IPS-18a (cell line): ENCODE results near the gene ROBO2.

Experiments
- H3K27ac ChIP-seq: one replicate; pipeline ENCODE4 v1.5.1; 2013; ENCODE audit warnings: low read length
- H3K27me3 ChIP-seq: one replicate; pipeline ENCODE4 v1.6.1; 2013; ENCODE audit warnings: mild to moderate bottlenecking, low read length; ENCODE audit not compliant: control insufficient read depth, insufficient read depth
- H3K36me3 ChIP-seq: one replicate; pipeline ENCODE4 v1.6.1; 2013; ENCODE audit warnings: low read depth, low read length; ENCODE audit not compliant: control insufficient read depth
- H3K4me1 ChIP-seq: one replicate; pipeline ENCODE4 v1.6.1; 2013; ENCODE audit warnings: low read depth, low read length; ENCODE audit not compliant: control insufficient read depth
- H3K4me3 ChIP-seq: one replicate; pipeline ENCODE4 v1.5.1; 2013; ENCODE audit warnings: low read length
- H3K9ac ChIP-seq: one replicate; pipeline ENCODE4 v1.6.1; 2013; ENCODE audit warnings: mild to moderate bottlenecking, low read length, moderate library complexity
- H3K9me3 ChIP-seq: one replicate; pipeline ENCODE4 v1.6.1; 2013; ENCODE audit warnings: low read depth, low read length; ENCODE audit not compliant: control insufficient read depth

Gene ROBO2

GRCh38 chr3:77244981-77245380 is 205.1 kb downstream of the ROBO2 start:
- H3K9me3 ChIP-seq, result no peaks in the 10 kb centered on the region
- no peak overlapping the region for H3K9ac ChIP-seq
- H3K27ac ChIP-seq, result no peak overlapping the region
- no peak overlapping the region for H3K4me3 ChIP-seq
- H3K36me3 ChIP-seq, result no peaks in the 10 kb centered on the region
- H3K4me1 ChIP-seq, result no peaks in the 10 kb centered on the region
- no peaks in the 10 kb centered on the region for H3K27me3 ChIP-seq

- no peaks in the 10 kb centered on the region for H3K4me1 ChIP-seq
- H3K27me3 ChIP-seq, result no peaks in the 10 kb centered on the region
- no peak overlapping the region for H3K9ac ChIP-seq
- no peak overlapping the region for H3K4me3 ChIP-seq
- no peaks in the 10 kb centered on the region for H3K9me3 ChIP-seq
- no peak overlapping the region for H3K27ac ChIP-seq
- H3K36me3 ChIP-seq, result no peaks in the 10 kb centered on the region
Measured at GRCh38 chr3:77247061-77247460, 207.2 kb downstream of the ROBO2 start.

GRCh38 chr3:77247817-77248216 is 207.9 kb downstream of the ROBO2 start:
- Histone ChIP-seq H3K9me3 (no peaks in the 10 kb centered on the region), H3K4me1 (no peaks in the 10 kb centered on the region), H3K9ac (no peak overlapping the region), H3K27me3 (no peaks in the 10 kb centered on the region), H3K4me3 (no peak overlapping the region), H3K36me3 (no peaks in the 10 kb centered on the region), H3K27ac (no peak overlapping the region)

- H3K9me3 ChIP-seq, result no peaks in the 10 kb centered on the region
- no peak overlapping the region for H3K9ac ChIP-seq
- H3K4me3 ChIP-seq, result no peak overlapping the region
- no peaks in the 10 kb centered on the region for H3K27me3 ChIP-seq
- H3K4me1 ChIP-seq, result no peaks in the 10 kb centered on the region
- no peaks in the 10 kb centered on the region for H3K36me3 ChIP-seq
- H3K27ac ChIP-seq, result no peak overlapping the region
Measured at GRCh38 chr3:77248420-77248819, 208.5 kb downstream of the ROBO2 start.

GRCh38 chr3:77251136-77251535 is 211.2 kb downstream of the ROBO2 start:
- H3K36me3 ChIP-seq, result no peaks in the 10 kb centered on the region
- no peak overlapping the region for H3K27ac ChIP-seq
- no peak overlapping the region for H3K4me3 ChIP-seq
- no peak overlapping the region for H3K9ac ChIP-seq
- H3K27me3 ChIP-seq, result no peaks in the 10 kb centered on the region
- no peaks in the 10 kb centered on the region for H3K4me1 ChIP-seq
- no peaks in the 10 kb centered on the region for H3K9me3 ChIP-seq

- Histone ChIP-seq H3K4me1 (no peaks in the 10 kb centered on the region), H3K4me3 (no peak overlapping the region), H3K36me3 (no peaks in the 10 kb centered on the region), H3K9me3 (no peaks in the 10 kb centered on the region), H3K9ac (no peak overlapping the region), H3K27me3 (no peaks in the 10 kb centered on the region), H3K27ac (no peak overlapping the region)
Measured at GRCh38 chr3:77254967-77255831, 215.3 kb downstream of the ROBO2 start.

- Histone ChIP-seq H3K4me3 (no peak overlapping the region), H3K9ac (no peak overlapping the region), H3K4me1 (no peaks in the 10 kb centered on the region), H3K27ac (no peak overlapping the region), H3K36me3 (no peaks in the 10 kb centered on the region), H3K27me3 (no peaks in the 10 kb centered on the region), H3K9me3 (no peaks in the 10 kb centered on the region)
Measured at GRCh38 chr3:77256584-77257503, 216.9 kb downstream of the ROBO2 start.

- H3K9ac ChIP-seq, result no peak overlapping the region
- H3K27ac ChIP-seq, result no peak overlapping the region
- H3K36me3 ChIP-seq, result no peaks in the 10 kb centered on the region
- no peaks in the 10 kb centered on the region for H3K27me3 ChIP-seq
- H3K4me1 ChIP-seq, result no peaks in the 10 kb centered on the region
- no peaks in the 10 kb centered on the region for H3K9me3 ChIP-seq
- no peak overlapping the region for H3K4me3 ChIP-seq
Measured at GRCh38 chr3:77259694-77260093, 219.8 kb downstream of the ROBO2 start.

- Histone ChIP-seq H3K27me3 (no peaks in the 10 kb centered on the region), H3K27ac (no peak overlapping the region), H3K36me3 (no peaks in the 10 kb centered on the region), H3K4me1 (no peaks in the 10 kb centered on the region), H3K9me3 (no peaks in the 10 kb centered on the region), H3K9ac (no peak overlapping the region), H3K4me3 (no peak overlapping the region)
Measured at GRCh38 chr3:77262361-77262760, 222.5 kb downstream of the ROBO2 start.

GRCh38 chr3:77267589-77267988 is 227.7 kb downstream of the ROBO2 start:
- no peaks in the 10 kb centered on the region for H3K36me3 ChIP-seq
- no peak overlapping the region for H3K27ac ChIP-seq
- no peak overlapping the region for H3K4me3 ChIP-seq
- no peaks in the 10 kb centered on the region for H3K9me3 ChIP-seq
- no peaks in the 10 kb centered on the region for H3K4me1 ChIP-seq
- H3K27me3 ChIP-seq, result no peaks in the 10 kb centered on the region
- no peak overlapping the region for H3K9ac ChIP-seq

- Histone ChIP-seq H3K4me3 (no peak overlapping the region), H3K27me3 (no peaks in the 10 kb centered on the region), H3K9me3 (no peaks in the 10 kb centered on the region), H3K36me3 (no peaks in the 10 kb centered on the region), H3K4me1 (no peaks in the 10 kb centered on the region), H3K9ac (no peak overlapping the region), H3K27ac (peak overlapping the region; percentile 27)
Measured at GRCh38 chr3:77271306-77271705, 231.4 kb downstream of the ROBO2 start.
